Activated T-cell treated with anti-CD3 and anti-CD28 coated beads for 1 hour (primary cell): ENCODE measurements around the gene TAF1A.

ENCODE experiments used
- DNase-seq: peaks from one replicate; pipeline ENCODE4 v3.0.0-alpha.2; 2020; ENCODE audit warnings: low read depth

Gene TAF1A

DNA sequence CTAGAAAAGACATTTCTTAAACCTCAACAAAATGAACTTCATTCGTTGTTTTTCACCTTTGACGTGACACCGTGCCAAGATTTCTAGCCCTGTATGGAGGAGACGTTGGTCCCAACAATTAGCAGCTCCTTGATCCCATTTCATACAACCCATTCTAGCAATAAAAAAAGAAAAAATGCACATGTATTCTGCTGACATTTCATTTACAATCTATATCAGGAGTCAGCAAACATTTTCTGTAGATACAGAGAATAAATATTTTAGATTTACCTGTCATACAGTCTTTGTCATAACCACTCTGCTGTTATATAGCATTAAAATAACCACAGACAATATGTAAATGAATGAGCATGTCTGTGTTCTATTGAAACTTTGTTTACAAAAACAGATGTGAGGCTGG lies 7.0 kb upstream of the TAF1A start:
- no peak for DNase-seq

DNA sequence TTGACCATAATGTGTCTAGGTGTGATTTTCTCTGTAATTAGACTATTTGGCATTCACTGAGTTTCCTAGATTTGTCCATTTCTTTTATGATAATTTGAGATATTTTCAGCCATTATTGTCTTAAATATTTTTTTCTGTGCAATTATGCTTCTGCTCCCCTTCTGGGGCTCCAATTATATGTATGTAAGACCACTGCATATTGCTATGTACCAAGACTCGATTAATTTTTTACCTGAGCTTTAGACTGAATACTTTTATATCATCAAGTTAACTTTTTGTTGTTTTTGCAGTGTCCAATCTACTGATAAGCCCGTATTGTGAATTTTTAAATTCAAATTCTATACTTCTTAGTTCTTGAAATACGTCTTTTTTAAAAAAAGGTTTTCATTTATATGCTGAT lies 5.1 kb upstream of the TAF1A start:
- no peak for DNase-seq

DNA sequence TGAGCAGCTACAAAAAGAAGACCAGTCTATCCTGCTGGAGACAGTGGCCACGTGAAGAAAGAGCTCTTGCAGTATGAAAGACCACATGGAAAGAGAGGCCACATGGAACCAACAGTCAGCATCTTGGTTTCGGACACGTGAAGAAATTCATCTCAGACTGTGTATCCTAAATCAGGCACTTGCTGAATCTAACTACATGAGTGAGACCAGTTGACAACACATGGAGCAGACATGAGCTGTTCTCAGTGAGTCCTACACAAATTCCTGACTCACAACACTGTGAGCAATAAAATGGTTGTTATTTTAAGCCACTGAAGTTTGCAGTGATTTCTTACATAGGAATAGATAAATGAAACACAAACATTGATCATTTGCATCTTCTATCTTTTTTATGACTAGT lies 2.4 kb upstream of the TAF1A start:
- no peak for DNase-seq

DNA sequence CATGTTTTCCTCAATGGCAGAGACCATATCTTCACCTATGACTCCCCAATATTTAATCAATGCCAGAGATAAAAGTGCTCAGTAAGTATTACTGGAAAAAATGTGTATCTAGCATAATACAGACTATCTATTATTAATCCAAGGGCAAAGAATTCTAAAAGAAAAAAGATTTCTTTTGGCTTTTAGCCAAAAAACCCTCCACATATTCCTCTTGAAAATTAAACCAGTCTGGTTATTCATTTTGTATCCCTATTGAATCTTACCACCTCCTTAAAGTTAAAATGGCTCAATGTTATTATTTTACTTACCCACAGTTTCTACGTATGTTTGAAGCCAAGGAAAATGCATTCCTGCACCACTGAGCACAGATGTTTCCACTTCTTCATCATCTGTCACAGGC lies 1.6 kb downstream of the TAF1A start:
- DNase-seq, result no peak

DNA sequence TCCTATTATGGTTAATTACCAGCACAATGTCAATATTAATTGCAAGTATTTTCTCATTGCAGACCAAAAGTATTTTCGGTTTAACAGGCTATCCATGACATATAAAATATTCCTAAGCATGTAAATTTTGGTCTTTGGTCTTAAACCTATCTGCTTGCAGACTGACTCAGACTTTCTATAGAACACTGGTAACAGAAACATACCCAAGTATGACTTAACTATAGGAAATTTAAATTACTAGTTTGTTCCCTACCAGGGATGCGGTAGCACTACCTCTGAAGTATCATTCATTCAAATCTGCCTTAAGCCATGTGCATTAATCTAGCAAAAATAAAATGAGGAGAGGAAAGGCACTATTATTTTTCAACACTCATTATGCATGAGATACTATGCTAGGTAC lies 2.9 kb downstream of the TAF1A start:
- DNase-seq, result no peak

DNA sequence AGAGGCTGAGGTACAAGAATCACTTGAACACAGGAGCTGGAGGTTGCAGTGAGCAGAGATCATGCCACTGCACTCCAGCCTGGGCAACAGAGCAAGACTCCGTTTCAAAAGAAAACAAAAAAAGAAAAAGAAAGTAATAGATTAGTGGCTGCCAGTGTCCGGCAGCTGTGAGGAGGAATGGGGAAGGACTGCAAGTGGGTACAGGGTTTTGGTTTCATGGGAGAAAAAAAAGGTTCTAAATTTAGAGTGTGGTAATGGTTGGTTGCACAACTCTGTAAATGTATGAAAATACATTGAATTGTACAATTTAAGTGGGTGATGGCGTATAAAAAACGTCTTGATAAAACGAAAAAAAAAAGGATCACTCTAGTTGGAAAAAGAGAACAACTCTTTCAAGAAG lies 6.7 kb downstream of the TAF1A start:
- no peak for DNase-seq

DNA sequence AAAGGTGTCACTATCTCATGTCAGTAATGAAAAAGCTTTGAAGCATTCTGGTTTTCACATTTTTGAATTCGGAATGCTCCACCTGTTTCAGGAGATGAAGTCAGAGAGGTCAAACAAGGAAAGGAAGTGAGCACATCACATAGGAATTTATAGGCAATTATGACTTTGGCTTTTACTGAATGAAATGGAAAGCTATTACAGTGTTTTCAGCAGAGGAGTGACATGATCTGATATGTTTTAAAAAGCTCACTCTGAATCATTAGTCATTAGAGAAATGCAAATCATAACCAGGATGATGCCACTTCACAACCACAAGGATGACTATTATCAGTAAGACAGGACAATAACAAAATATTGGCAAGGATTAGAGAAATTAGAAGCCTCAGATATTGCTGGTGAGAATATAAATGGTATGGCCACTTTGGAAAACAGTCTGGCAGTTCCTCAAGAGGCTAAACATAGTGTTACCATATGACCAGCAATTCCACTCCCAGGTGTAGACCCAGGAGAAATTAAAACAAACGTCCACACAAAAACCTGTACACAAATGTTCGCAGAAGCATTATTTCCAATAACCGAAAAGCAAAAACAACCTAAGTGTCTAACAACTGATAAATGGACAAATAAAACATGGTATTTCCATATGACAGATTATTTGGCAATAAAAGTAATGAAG lies 7.5 kb downstream of the TAF1A start:
- DNase-seq, result no peak

DNA sequence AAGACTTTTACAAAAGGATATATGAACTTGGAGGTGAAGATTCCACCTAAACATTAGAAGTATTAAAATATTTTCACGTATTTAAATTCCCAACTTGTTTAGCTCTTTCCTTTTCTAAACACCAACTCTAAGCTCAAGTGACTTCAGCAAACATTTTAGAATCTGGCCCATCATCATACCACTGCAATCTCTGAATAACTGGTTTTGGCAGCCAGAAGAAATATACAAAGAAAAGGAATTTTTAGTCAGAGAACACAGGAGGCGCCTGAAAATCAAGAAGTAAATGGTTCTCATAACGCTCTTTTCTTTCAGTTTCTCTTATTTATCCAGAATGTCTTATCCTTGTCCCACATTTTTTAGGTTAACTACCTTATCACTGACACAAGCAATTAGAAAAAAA lies 10.4 kb downstream of the TAF1A start:
- DNase-seq, result no peak

DNA sequence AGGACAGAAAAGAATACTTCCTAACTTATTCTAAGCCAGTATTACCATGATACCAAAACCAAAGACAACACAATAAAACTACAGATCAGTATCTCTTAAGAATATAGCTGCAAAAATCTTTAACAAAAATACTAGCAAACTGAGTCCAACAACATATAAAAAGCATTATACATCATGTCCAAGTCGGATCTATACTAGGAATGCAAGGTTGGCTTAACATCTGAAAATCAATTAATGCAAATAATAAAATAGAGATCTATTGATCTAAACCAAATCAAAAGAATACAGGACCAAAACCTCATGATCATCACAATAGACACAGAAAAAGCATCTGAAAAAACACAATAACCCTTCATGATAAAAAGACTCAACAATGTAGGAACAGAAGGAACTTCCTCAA lies 18.9 kb downstream of the TAF1A start:
- no peak for DNase-seq

DNA sequence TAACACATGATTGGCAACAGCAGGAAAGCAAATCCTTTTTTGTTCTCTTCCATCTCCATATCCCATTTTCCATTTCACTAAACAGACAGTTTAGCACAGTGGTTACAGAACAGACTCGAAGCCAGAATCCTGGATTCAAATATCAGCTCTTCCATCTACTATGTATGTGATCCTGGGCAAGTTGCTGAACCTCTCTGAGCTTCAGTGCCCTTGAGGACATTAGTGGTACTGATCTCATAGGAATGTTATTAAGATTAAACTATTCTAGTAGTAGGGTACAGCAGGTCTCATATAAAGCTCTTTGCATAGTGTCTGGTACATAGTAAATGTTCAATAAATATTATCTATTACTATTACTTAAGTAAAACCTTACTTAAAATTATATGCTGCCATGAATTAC lies 28.1 kb downstream of the TAF1A start:
- DNase-seq, result no peak

DNA sequence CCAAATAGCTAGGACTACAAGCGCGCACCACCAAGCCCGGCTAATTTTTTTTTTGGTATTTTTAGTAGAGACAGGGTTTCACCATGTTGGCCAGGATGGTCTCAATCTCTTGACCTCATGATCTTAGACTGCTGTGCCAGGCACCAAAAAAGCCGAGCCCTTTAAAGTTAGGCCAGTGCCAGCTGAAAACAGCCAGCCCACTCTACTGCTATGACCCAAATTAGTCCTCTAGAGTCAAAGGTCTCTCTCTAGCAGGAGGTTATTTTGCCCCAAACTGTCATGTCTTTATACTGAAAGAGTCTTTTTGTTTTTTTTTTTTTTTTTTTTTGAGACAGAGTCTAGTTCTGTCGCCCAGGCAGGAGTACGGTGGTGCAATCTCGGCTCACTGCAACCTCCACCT lies 32.2 kb downstream of the TAF1A start:
- DNase-seq, result no peak

DNA sequence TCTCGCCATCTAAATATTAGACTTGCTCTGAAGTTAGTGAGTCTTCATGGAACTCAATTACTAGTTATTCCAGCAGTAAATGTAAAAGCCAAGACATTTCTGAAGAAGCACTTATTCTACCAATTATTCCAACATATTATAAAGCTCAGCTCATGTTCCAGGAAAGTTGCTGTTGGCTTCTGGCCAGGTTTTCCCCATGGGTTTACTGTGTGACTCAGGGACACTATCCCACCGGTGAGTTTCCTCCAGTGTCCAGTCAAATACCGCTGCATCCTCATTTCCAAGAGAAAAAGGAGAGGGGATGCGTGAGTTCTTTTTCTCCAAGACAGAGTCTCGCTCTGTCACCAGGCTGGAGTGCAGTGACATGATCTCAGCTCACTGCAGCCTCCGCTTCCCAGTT lies 32.6 kb downstream of the TAF1A start:
- no peak for DNase-seq

DNA sequence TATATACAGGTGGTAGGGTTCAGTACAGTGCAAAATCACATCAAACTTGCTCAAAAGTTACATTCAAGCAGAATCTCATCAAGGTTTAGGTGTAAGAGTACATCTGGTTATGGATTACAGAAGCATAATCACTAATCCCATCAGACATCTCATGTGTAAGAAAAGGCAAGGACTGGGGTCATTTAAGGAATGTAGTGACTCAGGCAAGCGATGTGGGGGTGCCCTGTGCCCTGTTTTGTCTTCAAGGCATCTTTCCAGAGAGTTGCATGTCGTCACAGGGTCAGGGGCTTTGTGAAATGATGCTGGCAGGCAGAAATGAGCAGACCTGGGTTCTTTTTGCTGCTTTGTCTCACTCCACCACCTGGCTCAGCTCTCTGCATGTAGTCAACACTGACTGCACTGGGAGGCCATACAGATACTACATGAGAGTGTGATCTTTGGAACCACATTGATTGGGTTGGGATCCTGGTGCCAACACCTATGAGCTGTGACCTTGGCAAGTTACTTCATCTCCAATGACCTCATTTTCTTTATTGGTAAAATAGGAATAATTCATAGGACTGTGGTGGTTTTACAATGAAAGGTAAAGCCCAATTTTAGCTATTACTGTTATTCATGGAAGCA lies 33.6 kb downstream of the TAF1A start:
- DNase-seq, result no peak

DNA sequence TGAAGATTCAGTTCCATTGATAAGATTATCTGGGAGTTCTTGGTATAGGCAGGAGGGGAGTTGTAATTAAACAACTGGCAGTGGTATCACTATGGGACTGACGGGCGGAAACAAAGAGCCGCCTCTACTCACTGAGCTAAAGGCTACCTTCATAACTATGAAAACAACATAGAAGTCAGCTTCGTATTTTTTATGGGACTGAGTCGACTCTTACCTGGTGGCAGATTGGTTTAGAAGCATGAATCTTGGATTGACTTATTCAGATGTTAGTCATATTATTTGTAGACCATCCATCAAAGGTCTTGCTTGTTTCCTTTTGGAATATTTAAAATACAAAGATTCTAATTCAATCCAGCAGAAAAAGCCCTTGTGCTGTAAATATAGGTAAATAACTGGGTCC lies 35.6 kb downstream of the TAF1A start:
- no peak for DNase-seq

DNA sequence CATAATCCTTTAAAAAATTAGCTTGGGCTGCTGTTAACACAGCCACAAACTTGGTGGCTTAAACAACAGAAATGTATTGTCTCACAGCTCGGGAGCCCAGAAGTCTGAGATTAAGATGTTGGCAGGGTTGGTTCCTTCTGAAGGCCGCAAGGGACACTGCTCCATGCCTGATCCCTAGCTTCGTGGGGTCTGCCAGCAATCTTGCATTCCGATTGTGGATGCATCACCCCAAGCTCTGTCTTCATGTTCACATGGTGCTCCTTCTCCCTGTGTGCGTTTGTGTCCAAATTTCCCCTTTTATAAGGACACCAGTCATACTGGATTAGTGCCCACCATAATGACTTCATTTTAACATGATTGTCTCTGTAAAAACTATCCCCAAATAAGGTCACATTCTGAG lies 36.9 kb downstream of the TAF1A start:
- DNase-seq, result no peak

DNA sequence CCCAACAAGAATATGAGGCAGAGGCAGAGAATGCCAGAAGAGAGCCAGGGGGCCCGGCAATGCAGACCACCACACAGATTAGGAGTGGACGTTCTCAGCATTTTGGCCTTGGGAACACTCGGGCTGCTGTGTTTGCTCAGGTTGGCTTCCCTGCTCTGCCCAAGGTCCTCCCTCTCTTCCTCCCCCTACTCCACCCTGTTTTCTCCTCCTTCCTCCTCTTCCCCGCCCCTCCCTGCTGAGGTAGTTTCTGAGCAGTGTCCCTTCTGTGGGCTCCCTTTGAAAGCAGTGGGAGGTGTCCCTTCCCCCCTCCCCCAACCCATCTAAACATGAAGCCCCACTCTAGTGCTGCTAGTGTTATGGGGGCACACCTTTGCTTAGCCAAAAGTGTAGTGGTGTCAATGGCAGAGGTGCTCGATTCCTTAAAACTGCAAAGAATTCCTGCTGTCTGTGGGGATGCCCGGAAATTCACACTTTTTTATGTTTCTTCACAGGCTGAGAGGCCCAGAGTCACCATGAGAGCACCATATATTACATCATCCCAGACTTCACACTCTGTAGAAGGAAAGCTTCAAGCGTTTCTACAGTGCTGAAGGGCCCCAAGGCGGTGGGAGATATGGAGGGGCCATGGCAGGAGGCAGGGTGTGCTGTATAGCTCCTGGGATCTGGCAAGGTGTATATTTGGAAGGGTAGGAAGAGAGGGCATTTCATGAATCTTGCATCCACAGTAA lies 41.6 kb downstream of the TAF1A start, which contains the start of gene HHIPL2:
Gene HHIPL2, minus strand, starts transcription at position 161 of the 728 bp plus-strand sequence. Its CDS starts 60 bp downstream, at position 101.
- DNase-seq, result no peak

DNA sequence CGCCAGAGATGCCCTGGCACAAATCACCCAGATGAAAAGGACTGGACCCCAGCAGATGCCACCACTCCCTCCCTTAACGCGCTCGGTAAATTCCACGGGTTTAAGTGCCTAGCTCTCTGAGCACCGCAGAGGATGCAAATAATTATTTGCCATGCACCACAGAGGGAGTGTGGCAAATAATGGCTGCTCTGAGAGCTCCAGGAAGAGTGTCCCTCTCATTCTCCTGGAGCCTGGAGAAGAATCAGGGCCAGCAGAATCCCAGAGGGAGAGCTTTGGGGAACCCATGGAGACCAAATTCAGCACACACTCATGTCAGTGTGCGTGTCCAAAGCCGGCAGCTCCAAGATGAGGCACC lies 42.5 kb downstream of the TAF1A start:
- DNase-seq, result no peak

DNA sequence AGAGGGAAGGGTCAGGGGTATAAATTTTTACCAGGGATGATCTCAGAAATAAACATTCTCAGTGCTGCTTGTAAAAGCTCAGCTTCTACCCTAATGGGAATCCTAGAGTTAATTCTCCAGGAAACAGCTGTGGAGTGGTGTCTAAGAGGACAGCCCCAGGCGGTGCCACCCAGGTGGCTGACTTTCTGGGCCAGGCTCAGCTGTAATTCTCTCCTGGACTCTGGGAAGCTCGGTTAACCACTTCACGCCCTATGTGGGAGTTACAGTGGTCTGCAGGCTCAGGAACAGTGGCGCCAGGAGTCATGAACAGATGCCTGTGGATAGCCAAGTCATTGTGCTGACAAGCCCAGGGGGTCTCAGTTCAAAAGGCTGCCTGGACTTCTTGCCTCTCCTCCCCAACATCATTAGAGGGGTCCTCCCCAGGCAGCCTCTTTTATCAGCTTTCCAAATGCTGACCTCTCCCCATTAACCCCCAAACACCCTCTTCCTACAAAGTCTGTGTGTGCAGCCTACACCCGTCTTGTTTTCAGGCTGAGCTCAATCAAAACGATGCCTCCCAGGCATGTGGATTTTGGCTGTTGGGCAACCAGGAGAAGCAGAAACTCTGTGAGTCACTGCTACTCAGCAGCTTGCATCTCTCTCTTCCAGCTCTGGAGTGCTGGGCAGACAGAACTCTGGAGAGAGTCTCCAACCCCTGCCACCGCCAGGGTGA lies 43.0 kb downstream of the TAF1A start:
- DNase-seq, result no peak

DNA sequence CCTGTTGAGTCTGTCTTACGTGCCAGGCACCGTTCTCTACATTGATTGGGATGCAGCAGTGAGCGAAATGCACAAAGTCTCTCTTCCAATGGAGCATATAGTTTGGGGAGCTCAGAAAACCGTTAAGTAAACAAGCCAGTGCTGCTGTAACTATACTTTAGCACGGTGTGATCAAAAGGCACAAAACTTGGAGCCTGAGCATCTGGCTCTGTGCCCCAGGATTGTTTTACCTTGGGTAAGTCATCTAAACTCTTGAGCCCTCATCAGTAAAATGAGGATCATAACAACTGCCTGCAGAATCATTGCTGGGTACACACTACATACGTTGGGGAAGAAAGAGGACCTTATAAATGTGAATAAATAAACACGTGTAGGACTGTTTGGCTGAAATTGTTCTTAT lies 43.6 kb downstream of the TAF1A start:
- no peak for DNase-seq

DNA sequence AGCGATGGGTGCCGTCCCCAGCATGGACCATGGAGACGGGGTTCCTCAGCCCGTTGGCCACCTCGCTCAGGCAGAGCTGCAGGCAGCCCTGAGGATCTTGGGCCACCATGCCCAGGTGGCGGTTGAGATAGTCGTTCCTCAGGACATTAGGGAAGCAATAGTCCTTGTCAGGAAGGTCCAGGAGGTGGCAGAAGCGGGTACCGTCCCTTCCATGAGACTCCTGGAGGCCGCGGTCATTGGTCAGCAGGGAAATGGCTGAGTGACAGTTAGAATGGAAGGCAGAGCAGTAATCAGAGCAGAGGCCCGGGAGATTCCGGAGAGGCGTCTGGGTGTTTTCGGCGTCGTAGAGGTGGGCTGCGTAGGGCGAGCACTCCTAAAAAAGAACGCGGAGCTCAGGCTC lies 45.9 kb downstream of the TAF1A start:
- no peak for DNase-seq

DNA sequence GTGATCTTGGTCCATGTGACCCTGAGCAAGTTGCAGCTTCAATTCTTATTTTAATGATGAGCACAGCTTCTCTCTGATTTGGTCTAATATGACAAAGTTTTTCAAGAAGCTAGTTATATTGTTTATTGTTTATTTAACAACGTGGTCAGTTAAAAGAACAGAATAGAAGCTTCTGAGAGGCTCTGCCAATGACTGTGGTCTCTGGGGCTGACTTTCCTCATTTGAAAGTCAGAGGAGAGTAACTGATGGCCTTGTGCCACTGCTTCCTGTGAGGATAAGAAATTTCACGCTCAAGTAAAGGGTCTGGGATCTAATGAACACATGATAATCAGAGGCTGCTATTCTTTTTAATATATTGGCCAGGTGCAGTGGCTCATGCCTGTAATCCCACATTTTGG lies 49.1 kb downstream of the TAF1A start:
- no peak for DNase-seq

DNA sequence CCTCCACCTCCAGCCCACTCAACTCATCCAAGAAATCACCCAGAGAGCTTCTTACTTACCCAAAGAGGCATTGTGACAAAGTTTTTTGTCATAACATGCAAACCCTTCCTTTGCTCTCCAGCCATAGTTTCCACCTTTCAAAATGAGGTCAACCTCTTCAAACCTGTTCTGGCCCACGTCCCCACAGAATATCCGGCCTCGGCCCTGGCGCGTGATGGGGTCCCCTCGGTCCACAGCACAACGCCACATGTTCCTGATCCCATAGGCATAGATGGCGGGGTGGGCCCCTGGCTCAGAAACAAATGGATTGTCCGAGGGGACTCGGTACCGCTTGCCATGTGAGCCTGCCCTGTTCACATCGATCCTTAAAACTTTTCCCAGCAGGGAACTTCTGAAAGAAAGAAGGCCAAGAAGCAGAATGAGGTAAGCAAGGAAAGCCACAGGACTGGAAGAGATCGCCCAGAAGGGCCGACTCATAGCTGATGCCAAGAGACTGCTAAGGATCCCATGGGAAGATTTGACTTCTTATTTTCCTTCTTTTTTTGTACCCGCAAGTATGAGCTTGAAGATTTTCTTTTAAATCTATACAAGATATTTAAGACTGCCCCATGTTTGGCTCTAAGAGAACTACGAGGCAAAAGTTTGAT lies 49.7 kb downstream of the TAF1A start:
- DNase-seq, result no peak
